ENCODE results near the gene MAN2B1.

DNA sequence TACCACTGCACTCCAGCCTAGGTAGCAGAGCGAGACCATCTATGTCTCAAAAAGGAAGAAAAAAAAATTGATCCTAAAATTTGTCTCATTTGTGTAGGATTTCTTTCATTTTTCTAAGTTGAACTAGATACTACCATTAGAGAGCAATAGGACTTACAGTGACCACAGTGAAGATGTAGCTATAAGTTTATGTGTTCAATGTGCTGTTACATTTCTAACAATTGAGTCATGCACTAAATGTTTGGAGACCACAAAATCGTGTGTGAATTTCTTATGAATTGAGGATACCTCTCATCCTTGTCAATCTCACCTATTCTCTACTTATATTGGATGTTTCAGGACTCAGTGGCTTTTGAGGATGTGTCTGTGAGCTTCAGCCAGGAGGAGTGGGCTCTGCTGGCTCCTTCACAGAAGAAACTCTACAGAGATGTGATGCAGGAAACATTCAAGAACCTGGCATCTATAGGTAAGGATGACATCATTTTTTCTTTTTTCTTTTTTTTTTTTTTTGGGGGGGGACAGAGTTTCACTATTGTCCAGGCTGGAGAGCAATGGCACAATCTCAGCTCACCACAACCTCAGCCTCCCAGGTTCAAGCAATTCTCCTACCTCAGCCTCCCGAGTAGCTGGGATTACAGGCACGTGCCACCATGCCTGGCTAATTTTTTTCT, 43.0 kb downstream of the MAN2B1 start:
- TF ChIP-seq NFRKB (IDR thresholded peaks at IDR 0.05), result no peak
- TF ChIP-seq BHLHE40 (IDR thresholded peaks at IDR 0.05; ENCODE audit: borderline replicate concordance), result no peak
- no peak for TF ChIP-seq L3MBTL2 (conservative IDR thresholded peaks at IDR 0.05)
- TF ChIP-seq ARNT (IDR thresholded peaks at IDR 0.05), result no peak
- no peak for TF ChIP-seq FOXM1 (IDR thresholded peaks at IDR 0.05; ENCODE audit: borderline replicate concordance)
- no peak for TF ChIP-seq SP1 (IDR thresholded peaks at IDR 0.05)
- no peak for TF ChIP-seq ELF4 (IDR thresholded peaks at IDR 0.05)
- no peak for TF ChIP-seq FOXK2 (IDR thresholded peaks at IDR 0.05)
- TF ChIP-seq FOXA1 (IDR thresholded peaks at IDR 0.05), result no peak
- TF ChIP-seq ZNF384 (IDR thresholded peaks at IDR 0.05), result no peak
- TF ChIP-seq HDGF (IDR thresholded peaks at IDR 0.05; ENCODE audit: borderline replicate concordance), result no peak
- no peak for TF ChIP-seq TARDBP (IDR thresholded peaks at IDR 0.05)

Measured in HEK293T (cell line).